HCT116 (cell line): Measurements from ENCODE around the gene APPL2. TPM values are rescaled to one million over a fixed set of nuclear protein-coding genes. Genes with fewer than 3 reads are reported as not detected.

ENCODE experiments used
- ATAC-seq: fragments of 200-7000 bp; cut with Tn5 transposase; 2 replicates; pipeline ENCODE4 v1.9.1; 2020; ENCODE audit warnings: mild to moderate bottlenecking, moderate library complexity
- BruUV-seq: library from RNA; stranded (reverse); fragments of 400-500 nt; replicated peaks from 2 replicates; lab custom pipeline; 2021; lab: Mats Ljungman, UMichigan
- CTCF ChIA-PET: fragments of 300-600 bp; sonication (Branson Sonifier 250); formaldehyde crosslinking; loops from one replicate; lab custom pipeline; 2021; ENCODE audit warnings: antibody characterized with exemption; lab: Charles Lee
- POLR2A ChIA-PET: fragments of 300-600, 350-600 bp; sonication (Branson Sonifier 250); formaldehyde crosslinking; loops from one replicate; lab custom pipeline; 2021; ENCODE audit warnings: antibody characterized with exemption; lab: Charles Lee
- RAD21 ChIA-PET, 2 experiments: fragments of 300-600 bp; sonication (Branson Sonifier 250); formaldehyde crosslinking; loops; one replicate each; lab custom pipeline; 2023; ENCODE audit warnings: low total read pairs in 2 of 2; ENCODE audit not compliant: uncharacterized antibody in 2 of 2, unreplicated experiment in 2 of 2, low non-redundant PET in 1 of 2; lab: Charles Lee
- DNase-seq: peaks from one replicate; pipeline ENCODE4 v3.0.0-alpha.2; 2010; ENCODE audit warnings: low read depth, low spot score
- H2AFZ ChIP-seq: fragments of 200-600 bp; shearing (Covaris generic), sonication (generic); 2 replicates; pipeline ENCODE4 v1.6.1; 2017; ENCODE audit warnings: low read depth, mixed run types, mixed read lengths, antibody characterized with exemption, low read length; ENCODE audit not compliant: poor library complexity, severe bottlenecking
- H3K27ac ChIP-seq: 2 replicates; pipeline ENCODE4 v1.5.1; 2012; ENCODE audit warnings: low read depth, low read length
- H3K27me3 ChIP-seq: fragments of 200-600 bp; sonication (generic); 2 replicates; pipeline ENCODE4 v1.6.1; 2016; ENCODE audit warnings: mixed run types, low read length, mixed read lengths; ENCODE audit not compliant: insufficient read depth
- H3K36me3 ChIP-seq, 2 experiments: fragments of 200-500 bp in 1 of 2; fragments of 200-600 bp in 1 of 2; sonication (Bioruptor generic) in 1 of 2; sonication (generic) in 1 of 2; 2 replicates each; pipeline versions ENCODE4 v1.5.1 to v1.6.1; 2014 to 2016; ENCODE audit warnings: low read length in 2 of 2, inconsistent platforms in 1 of 2, mixed read lengths in 1 of 2, mixed run types in 1 of 2; ENCODE audit not compliant: insufficient read depth in 2 of 2, control insufficient read depth in 1 of 2
- H3K4me1 ChIP-seq, 2 experiments: fragments of 200-600 bp in 1 of 2; sonication (generic) in 1 of 2; 2 replicates each; pipeline versions ENCODE4 v1.5.1 to v1.6.1; 2012 to 2017; ENCODE audit warnings: low read length in 2 of 2, inconsistent platforms in 1 of 2, mild to moderate bottlenecking in 1 of 2, mixed read lengths in 1 of 2, mixed run types in 1 of 2, moderate library complexity in 1 of 2; ENCODE audit not compliant: insufficient read depth in 2 of 2, control insufficient read depth in 1 of 2
- H3K4me2 ChIP-seq: fragments of 200-600 bp; sonication (generic); 2 replicates; pipeline ENCODE4 v1.6.1; 2017; ENCODE audit warnings: mixed run types, low read length, mixed read lengths
- H3K4me3 ChIP-seq, 2 experiments: fragments of 200-600 bp in 1 of 2; sonication (generic) in 1 of 2; replicated peaks in 1 of 2; 2 replicates each; pipeline ENCODE4 v1.5.1; 2011 to 2016; ENCODE audit warnings: low read length in 2 of 2, control low read depth in 1 of 2, low read depth in 1 of 2, mild to moderate bottlenecking in 1 of 2, mixed read lengths in 1 of 2, mixed run types in 1 of 2
- H3K79me2 ChIP-seq: fragments of 200-600 bp; sonication (generic); 2 replicates; pipeline ENCODE4 v1.6.1; 2017; ENCODE audit warnings: mild to moderate bottlenecking, mixed run types, low read length, moderate library complexity, mixed read lengths; ENCODE audit not compliant: insufficient read depth
- H3K9ac ChIP-seq: fragments of 200-600 bp; sonication (generic); 2 replicates; pipeline ENCODE4 v1.6.1; 2016; ENCODE audit warnings: low read length, mixed read lengths
- H3K9me2 ChIP-seq: fragments of 200-600 bp; sonication (generic), shearing (Covaris generic); 2 replicates; pipeline ENCODE4 v1.6.1; 2017; ENCODE audit warnings: mixed run types, mild to moderate bottlenecking, moderate library complexity; ENCODE audit not compliant: insufficient read depth
- H3K9me3 ChIP-seq, 2 experiments: fragments of 200-500 bp in 1 of 2; fragments of 200-600 bp in 1 of 2; sonication (Bioruptor generic) in 1 of 2; sonication (generic) in 1 of 2; 2 replicates each; pipeline ENCODE4 v1.6.1; 2014 to 2017; ENCODE audit warnings: low read length in 2 of 2, mixed read lengths in 2 of 2, inconsistent platforms in 1 of 2, low read depth in 1 of 2, mild to moderate bottlenecking in 1 of 2, mixed run types in 1 of 2, moderate library complexity in 1 of 2; ENCODE audit not compliant: control insufficient read depth in 1 of 2, insufficient read depth in 1 of 2
- H4K20me1 ChIP-seq: fragments of 200-600 bp; sonication (generic), shearing (Covaris generic); 2 replicates; pipeline ENCODE4 v1.6.1; 2017; ENCODE audit warnings: mixed run types, mild to moderate bottlenecking, moderate library complexity; ENCODE audit not compliant: insufficient read depth
- ATF3 ChIP-seq: IDR thresholded peaks from 2 replicates; pipeline ENCODE4 v1.6.1; 2012
- CEBPB ChIP-seq: IDR thresholded peaks from 2 replicates; pipeline ENCODE4 v1.6.1; 2012; ENCODE audit warnings: low read depth
- CTCF ChIP-seq, 3 experiments: fragments of 200-600 bp in 1 of 3; sonication (generic) in 1 of 3; IDR thresholded peaks in 2 of 3; conservative IDR thresholded peaks in 1 of 3; 2 replicates each; pipeline ENCODE4 v1.5.1; 2012 to 2017; ENCODE audit warnings: low read depth in 2 of 3, low read length in 2 of 3, antibody characterized with exemption in 1 of 3, borderline replicate concordance in 1 of 3, control low read depth in 1 of 3, mild to moderate bottlenecking in 1 of 3, mixed read lengths in 1 of 3, mixed run types in 1 of 3, moderate library complexity in 1 of 3; ENCODE audit not compliant: insufficient read depth in 1 of 3
- EGR1 ChIP-seq: IDR thresholded peaks from 2 replicates; pipeline ENCODE4 v1.6.1; 2012; ENCODE audit warnings: low read depth
- EZH2 ChIP-seq: fragments of 200-600 bp; sonication (generic); IDR thresholded peaks from 2 replicates; pipeline ENCODE4 v1.6.1; 2017; ENCODE audit warnings: antibody characterized with exemption, mixed run types
- EZH2phosphoT487 ChIP-seq: fragments of 200-600 bp; IDR thresholded peaks from 2 replicates; pipeline ENCODE4 v1.6.1; 2018; ENCODE audit warnings: antibody characterized with exemption, borderline replicate concordance
- FOSL1 ChIP-seq: IDR thresholded peaks from 2 replicates; pipeline ENCODE4 v1.6.1; 2012; ENCODE audit warnings: low read depth
- JUND ChIP-seq: IDR thresholded peaks from 2 replicates; pipeline ENCODE4 v1.6.1; 2012
- MAX ChIP-seq: IDR thresholded peaks from 2 replicates; pipeline ENCODE4 v1.6.1; 2012
- POLR2A ChIP-seq: IDR thresholded peaks from 2 replicates; pipeline ENCODE4 v1.7.0; 2011; ENCODE audit warnings: borderline replicate concordance; ENCODE audit not compliant: insufficient read depth, insufficient read length; ENCODE audit errors: extremely low read depth
- RAD21 ChIP-seq: IDR thresholded peaks from 2 replicates; pipeline ENCODE4 v1.6.1; 2012; ENCODE audit warnings: low read depth, mild to moderate bottlenecking
- REST ChIP-seq: IDR thresholded peaks from 2 replicates; pipeline ENCODE4 v1.6.1; 2012; ENCODE audit warnings: low read depth
- SIN3A ChIP-seq: IDR thresholded peaks from 2 replicates; pipeline ENCODE4 v1.6.1; 2012; ENCODE audit warnings: low read depth
- SP1 ChIP-seq: IDR thresholded peaks from 2 replicates; pipeline ENCODE4 v1.6.1; 2012; ENCODE audit warnings: low read depth
- SRF ChIP-seq: IDR thresholded peaks from 2 replicates; pipeline ENCODE4 v1.6.1; 2012; ENCODE audit warnings: low read depth
- TCF7L2 ChIP-seq: IDR thresholded peaks from 2 replicates; pipeline ENCODE4 v1.7.0; 2011; ENCODE audit warnings: borderline replicate concordance, inconsistent platforms; ENCODE audit not compliant: insufficient read depth, insufficient read length; ENCODE audit errors: extremely low read depth
- ZBTB33 ChIP-seq: IDR thresholded peaks from 2 replicates; pipeline ENCODE4 v1.6.1; 2011; ENCODE audit warnings: mild to moderate bottlenecking, low read length, moderate library complexity; ENCODE audit not compliant: insufficient replicate concordance; ENCODE audit errors: extremely low read depth
- ZNF274 ChIP-seq: fragments of 200-500 bp; sonication (Bioruptor generic); IDR thresholded peaks from 2 replicates; pipeline ENCODE4 v1.6.1; 2014; ENCODE audit warnings: mild to moderate bottlenecking, low read depth, low read length, inconsistent platforms
- intact Hi-C: fragments of 100-400 bp; cut with micrococcal nuclease; formaldehyde crosslinking; loops from 2 replicates; pipeline ENCODE4 v1.10.0; 2022
- total RNA-seq: library from RNA; stranded (reverse); gene quantifications from one replicate; pipeline ENCODE4 v1.2.1, GENCODE V29; 2021; ENCODE audit not compliant: unreplicated experiment

The APPL2 gene
- total RNA-seq, 1 experiment from 2014 or later, result 22.6 TPM

- Histone ChIP-seq H2AFZ (no peak overlapping the region), H3K27me3 (no peaks in the 10 kb centered on the region), H3K4me2 (no peak overlapping the region), H3K4me3 (no peak overlapping the region), H3K79me2 (no peaks in the 10 kb centered on the region), H3K9me3 (no peaks in the 10 kb centered on the region), H3K27ac (no peak overlapping the region), H3K9me2 (no peaks in the 10 kb centered on the region), H3K36me3 (peaks cover 14 to 17% of the 10 kb centered on the region in 2 experiments; a peak in 3 of 4 replicates), H4K20me1 (no peaks in the 10 kb centered on the region), H3K4me1 (no peaks in the 10 kb centered on the region), H3K9ac (no peak overlapping the region)
- RAD21 ChIA-PET, result no interaction called here
- BruUV-seq, result no TSS peak
- intact Hi-C loops, result loop anchor here (1.0 kb wide), 1 partner anchor 48 kb away; no protein-coding TSS in a partner anchor
- POLR2A ChIA-PET, result no interaction called here
- DNase-seq (no peak), ATAC-seq (no peak)
- TF ChIP-seq ZNF274 (no peak), SP1 (no peak), POLR2A (no peak), CEBPB (no peak), ZBTB33 (no peak), RAD21 (no peak), SIN3A (no peak), EGR1 (no peak), EZH2phosphoT487 (no peak), SRF (no peak), CTCF (IDR thresholded peaks at IDR 0.05 in 2 of 3, conservative IDR thresholded peaks at IDR 0.05 in 1 of 3; ENCODE audit: borderline replicate concordance in 1 of 3, insufficient read depth in 1 of 3, low read depth in 2 of 3, low read length in 2 of 3) (no peak), REST (no peak), MAX (no peak), EZH2 (no peak), ATF3 (no peak), JUND (no peak), FOSL1 (no peak), TCF7L2 (no peak)
- CTCF ChIA-PET, result no interaction called here
Measured at GRCh38 chr12:105167346-105167745, 68.6 kb downstream of the APPL2 start.
